IMR-90 (cell line): ENCODE measurements around the gene CDON.

Experiments used
- CTCF ChIP-seq: conservative IDR thresholded peaks from 2 replicates; pipeline ENCODE4 v1.5.1; 2012; ENCODE audit warnings: mild to moderate bottlenecking, low read depth, low read length, improper control_type of control experiment
- MAZ ChIP-seq: IDR thresholded peaks from 2 replicates; pipeline ENCODE4 v1.6.1; 2012; ENCODE audit warnings: low read depth, mild to moderate bottlenecking, low read length, improper control_type of control experiment, moderate library complexity, borderline replicate concordance

- no peak for TF ChIP-seq CTCF
- no peak for TF ChIP-seq MAZ
Observed at GRCh38 chr11:126025822-126026221, 36.8 kb downstream of the CDON start.
